ENCODE measurements around the gene RIN3.

DNA sequence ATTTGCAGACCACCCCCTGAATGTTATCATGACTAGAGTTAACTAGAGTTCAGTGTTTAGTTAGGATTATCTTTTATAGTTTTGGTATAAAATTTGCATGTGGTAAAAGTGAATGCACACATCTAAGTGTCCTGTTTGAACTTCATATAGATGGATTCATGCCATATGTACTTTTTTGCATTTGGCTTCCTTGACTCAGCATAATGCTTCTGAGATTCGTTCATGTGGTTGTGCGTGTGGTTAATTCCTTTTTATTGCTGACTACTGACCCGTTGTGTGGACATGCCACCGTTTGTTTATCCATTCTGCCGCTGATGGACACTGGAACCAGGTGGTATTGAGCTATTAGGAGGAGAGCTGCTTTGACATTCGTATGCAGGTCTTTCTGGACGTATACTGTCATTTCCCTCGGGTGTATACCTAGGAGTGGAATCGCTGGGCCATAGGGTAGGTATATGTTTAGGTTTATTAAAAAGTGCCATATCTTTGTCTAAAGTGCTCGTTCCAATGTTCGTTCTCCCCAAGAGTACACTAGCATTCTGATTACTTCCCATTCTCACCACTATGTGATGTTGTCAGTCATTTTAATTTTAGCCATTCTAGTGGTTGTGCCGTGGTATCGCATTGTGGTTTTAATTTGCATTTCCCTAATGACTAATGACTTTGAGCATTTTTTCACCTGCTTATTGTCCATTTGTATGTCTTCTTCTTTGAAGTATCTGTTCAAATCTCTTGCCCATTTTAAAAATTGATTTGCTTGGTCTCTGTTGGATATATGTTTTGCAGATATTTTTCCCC, 37.7 kb downstream of the RIN3 start:
- TF ChIP-seq POLR2AphosphoS5 (IDR thresholded peaks at IDR 0.05; ENCODE audit: low read depth, low read length), result no peak
- TF ChIP-seq, protein P1, sequence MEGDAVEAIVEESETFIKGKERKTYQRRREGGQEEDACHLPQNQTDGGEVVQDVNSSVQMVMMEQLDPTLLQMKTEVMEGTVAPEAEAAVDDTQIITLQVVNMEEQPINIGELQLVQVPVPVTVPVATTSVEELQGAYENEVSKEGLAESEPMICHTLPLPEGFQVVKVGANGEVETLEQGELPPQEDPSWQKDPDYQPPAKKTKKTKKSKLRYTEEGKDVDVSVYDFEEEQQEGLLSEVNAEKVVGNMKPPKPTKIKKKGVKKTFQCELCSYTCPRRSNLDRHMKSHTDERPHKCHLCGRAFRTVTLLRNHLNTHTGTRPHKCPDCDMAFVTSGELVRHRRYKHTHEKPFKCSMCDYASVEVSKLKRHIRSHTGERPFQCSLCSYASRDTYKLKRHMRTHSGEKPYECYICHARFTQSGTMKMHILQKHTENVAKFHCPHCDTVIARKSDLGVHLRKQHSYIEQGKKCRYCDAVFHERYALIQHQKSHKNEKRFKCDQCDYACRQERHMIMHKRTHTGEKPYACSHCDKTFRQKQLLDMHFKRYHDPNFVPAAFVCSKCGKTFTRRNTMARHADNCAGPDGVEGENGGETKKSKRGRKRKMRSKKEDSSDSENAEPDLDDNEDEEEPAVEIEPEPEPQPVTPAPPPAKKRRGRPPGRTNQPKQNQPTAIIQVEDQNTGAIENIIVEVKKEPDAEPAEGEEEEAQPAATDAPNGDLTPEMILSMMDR (IDR thresholded peaks at IDR 0.05), result no peak
- TF ChIP-seq TCF7L2 (IDR thresholded peaks at IDR 0.05; ENCODE audit: low read depth, low read length), result no peak
- TF ChIP-seq, protein P2, sequence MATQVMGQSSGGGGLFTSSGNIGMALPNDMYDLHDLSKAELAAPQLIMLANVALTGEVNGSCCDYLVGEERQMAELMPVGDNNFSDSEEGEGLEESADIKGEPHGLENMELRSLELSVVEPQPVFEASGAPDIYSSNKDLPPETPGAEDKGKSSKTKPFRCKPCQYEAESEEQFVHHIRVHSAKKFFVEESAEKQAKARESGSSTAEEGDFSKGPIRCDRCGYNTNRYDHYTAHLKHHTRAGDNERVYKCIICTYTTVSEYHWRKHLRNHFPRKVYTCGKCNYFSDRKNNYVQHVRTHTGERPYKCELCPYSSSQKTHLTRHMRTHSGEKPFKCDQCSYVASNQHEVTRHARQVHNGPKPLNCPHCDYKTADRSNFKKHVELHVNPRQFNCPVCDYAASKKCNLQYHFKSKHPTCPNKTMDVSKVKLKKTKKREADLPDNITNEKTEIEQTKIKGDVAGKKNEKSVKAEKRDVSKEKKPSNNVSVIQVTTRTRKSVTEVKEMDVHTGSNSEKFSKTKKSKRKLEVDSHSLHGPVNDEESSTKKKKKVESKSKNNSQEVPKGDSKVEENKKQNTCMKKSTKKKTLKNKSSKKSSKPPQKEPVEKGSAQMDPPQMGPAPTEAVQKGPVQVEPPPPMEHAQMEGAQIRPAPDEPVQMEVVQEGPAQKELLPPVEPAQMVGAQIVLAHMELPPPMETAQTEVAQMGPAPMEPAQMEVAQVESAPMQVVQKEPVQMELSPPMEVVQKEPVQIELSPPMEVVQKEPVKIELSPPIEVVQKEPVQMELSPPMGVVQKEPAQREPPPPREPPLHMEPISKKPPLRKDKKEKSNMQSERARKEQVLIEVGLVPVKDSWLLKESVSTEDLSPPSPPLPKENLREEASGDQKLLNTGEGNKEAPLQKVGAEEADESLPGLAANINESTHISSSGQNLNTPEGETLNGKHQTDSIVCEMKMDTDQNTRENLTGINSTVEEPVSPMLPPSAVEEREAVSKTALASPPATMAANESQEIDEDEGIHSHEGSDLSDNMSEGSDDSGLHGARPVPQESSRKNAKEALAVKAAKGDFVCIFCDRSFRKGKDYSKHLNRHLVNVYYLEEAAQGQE (IDR thresholded peaks at IDR 0.05; ENCODE audit: insufficient read depth in 1 of 2, low read depth in 2 of 2, low read length in 1 of 2), result no peak
- no peak for TF ChIP-seq SIN3A (IDR thresholded peaks at IDR 0.05; ENCODE audit: borderline replicate concordance, insufficient read depth, low read depth, low read length)

Measured in Panc1 (cell line).